ENCODE data around the gene TMEM54.

DNA sequence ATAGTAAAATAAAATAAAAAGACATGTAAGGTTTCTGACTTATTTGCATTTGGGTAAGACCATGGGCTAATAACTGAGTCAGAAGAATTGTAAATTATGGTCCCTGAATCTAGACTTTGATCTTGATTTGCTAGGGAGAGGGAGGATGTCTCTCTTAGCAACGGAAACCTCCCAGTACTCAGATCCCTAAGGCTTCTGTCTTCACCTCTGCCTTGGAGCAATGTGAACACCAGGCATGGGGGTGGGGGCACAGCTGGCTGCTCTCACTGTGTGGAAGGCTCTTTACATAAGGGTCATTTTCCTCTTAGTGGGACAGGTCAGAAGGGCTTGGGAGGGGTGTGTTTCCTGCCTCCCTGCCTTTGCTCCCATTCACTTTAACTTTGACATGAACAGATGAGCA is 17.0 kb upstream of the TMEM54 start:
- TF ChIP-seq, protein P1, sequence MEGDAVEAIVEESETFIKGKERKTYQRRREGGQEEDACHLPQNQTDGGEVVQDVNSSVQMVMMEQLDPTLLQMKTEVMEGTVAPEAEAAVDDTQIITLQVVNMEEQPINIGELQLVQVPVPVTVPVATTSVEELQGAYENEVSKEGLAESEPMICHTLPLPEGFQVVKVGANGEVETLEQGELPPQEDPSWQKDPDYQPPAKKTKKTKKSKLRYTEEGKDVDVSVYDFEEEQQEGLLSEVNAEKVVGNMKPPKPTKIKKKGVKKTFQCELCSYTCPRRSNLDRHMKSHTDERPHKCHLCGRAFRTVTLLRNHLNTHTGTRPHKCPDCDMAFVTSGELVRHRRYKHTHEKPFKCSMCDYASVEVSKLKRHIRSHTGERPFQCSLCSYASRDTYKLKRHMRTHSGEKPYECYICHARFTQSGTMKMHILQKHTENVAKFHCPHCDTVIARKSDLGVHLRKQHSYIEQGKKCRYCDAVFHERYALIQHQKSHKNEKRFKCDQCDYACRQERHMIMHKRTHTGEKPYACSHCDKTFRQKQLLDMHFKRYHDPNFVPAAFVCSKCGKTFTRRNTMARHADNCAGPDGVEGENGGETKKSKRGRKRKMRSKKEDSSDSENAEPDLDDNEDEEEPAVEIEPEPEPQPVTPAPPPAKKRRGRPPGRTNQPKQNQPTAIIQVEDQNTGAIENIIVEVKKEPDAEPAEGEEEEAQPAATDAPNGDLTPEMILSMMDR (conservative IDR thresholded peaks at IDR 0.05; ENCODE audit: low read depth in 2 of 2): no peak
- TF ChIP-seq, protein P2, sequence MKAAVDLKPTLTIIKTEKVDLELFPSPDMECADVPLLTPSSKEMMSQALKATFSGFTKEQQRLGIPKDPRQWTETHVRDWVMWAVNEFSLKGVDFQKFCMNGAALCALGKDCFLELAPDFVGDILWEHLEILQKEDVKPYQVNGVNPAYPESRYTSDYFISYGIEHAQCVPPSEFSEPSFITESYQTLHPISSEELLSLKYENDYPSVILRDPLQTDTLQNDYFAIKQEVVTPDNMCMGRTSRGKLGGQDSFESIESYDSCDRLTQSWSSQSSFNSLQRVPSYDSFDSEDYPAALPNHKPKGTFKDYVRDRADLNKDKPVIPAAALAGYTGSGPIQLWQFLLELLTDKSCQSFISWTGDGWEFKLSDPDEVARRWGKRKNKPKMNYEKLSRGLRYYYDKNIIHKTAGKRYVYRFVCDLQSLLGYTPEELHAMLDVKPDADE (IDR thresholded peaks at IDR 0.05): no peak
- TF ChIP-seq, protein P3, sequence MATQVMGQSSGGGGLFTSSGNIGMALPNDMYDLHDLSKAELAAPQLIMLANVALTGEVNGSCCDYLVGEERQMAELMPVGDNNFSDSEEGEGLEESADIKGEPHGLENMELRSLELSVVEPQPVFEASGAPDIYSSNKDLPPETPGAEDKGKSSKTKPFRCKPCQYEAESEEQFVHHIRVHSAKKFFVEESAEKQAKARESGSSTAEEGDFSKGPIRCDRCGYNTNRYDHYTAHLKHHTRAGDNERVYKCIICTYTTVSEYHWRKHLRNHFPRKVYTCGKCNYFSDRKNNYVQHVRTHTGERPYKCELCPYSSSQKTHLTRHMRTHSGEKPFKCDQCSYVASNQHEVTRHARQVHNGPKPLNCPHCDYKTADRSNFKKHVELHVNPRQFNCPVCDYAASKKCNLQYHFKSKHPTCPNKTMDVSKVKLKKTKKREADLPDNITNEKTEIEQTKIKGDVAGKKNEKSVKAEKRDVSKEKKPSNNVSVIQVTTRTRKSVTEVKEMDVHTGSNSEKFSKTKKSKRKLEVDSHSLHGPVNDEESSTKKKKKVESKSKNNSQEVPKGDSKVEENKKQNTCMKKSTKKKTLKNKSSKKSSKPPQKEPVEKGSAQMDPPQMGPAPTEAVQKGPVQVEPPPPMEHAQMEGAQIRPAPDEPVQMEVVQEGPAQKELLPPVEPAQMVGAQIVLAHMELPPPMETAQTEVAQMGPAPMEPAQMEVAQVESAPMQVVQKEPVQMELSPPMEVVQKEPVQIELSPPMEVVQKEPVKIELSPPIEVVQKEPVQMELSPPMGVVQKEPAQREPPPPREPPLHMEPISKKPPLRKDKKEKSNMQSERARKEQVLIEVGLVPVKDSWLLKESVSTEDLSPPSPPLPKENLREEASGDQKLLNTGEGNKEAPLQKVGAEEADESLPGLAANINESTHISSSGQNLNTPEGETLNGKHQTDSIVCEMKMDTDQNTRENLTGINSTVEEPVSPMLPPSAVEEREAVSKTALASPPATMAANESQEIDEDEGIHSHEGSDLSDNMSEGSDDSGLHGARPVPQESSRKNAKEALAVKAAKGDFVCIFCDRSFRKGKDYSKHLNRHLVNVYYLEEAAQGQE (IDR thresholded peaks at IDR 0.05; ENCODE audit: unreplicated experiment): no peak
- no peak for TF ChIP-seq POLR2AphosphoS5 (IDR thresholded peaks at IDR 0.05; ENCODE audit: low read depth)
- TF ChIP-seq EZH2phosphoT487 (IDR thresholded peaks at IDR 0.05; ENCODE audit: unreplicated experiment): no peak
- TF ChIP-seq EZH2 (IDR thresholded peaks at IDR 0.05; ENCODE audit: low read depth, unreplicated experiment): no peak
- no peak for TF ChIP-seq CREB1 (CRISPR knock-in tag; IDR thresholded peaks at IDR 0.05; ENCODE audit: low read depth)
- TF ChIP-seq JUNB (IDR thresholded peaks at IDR 0.05; ENCODE audit: unreplicated experiment): no peak
- TF ChIP-seq, protein P4, sequence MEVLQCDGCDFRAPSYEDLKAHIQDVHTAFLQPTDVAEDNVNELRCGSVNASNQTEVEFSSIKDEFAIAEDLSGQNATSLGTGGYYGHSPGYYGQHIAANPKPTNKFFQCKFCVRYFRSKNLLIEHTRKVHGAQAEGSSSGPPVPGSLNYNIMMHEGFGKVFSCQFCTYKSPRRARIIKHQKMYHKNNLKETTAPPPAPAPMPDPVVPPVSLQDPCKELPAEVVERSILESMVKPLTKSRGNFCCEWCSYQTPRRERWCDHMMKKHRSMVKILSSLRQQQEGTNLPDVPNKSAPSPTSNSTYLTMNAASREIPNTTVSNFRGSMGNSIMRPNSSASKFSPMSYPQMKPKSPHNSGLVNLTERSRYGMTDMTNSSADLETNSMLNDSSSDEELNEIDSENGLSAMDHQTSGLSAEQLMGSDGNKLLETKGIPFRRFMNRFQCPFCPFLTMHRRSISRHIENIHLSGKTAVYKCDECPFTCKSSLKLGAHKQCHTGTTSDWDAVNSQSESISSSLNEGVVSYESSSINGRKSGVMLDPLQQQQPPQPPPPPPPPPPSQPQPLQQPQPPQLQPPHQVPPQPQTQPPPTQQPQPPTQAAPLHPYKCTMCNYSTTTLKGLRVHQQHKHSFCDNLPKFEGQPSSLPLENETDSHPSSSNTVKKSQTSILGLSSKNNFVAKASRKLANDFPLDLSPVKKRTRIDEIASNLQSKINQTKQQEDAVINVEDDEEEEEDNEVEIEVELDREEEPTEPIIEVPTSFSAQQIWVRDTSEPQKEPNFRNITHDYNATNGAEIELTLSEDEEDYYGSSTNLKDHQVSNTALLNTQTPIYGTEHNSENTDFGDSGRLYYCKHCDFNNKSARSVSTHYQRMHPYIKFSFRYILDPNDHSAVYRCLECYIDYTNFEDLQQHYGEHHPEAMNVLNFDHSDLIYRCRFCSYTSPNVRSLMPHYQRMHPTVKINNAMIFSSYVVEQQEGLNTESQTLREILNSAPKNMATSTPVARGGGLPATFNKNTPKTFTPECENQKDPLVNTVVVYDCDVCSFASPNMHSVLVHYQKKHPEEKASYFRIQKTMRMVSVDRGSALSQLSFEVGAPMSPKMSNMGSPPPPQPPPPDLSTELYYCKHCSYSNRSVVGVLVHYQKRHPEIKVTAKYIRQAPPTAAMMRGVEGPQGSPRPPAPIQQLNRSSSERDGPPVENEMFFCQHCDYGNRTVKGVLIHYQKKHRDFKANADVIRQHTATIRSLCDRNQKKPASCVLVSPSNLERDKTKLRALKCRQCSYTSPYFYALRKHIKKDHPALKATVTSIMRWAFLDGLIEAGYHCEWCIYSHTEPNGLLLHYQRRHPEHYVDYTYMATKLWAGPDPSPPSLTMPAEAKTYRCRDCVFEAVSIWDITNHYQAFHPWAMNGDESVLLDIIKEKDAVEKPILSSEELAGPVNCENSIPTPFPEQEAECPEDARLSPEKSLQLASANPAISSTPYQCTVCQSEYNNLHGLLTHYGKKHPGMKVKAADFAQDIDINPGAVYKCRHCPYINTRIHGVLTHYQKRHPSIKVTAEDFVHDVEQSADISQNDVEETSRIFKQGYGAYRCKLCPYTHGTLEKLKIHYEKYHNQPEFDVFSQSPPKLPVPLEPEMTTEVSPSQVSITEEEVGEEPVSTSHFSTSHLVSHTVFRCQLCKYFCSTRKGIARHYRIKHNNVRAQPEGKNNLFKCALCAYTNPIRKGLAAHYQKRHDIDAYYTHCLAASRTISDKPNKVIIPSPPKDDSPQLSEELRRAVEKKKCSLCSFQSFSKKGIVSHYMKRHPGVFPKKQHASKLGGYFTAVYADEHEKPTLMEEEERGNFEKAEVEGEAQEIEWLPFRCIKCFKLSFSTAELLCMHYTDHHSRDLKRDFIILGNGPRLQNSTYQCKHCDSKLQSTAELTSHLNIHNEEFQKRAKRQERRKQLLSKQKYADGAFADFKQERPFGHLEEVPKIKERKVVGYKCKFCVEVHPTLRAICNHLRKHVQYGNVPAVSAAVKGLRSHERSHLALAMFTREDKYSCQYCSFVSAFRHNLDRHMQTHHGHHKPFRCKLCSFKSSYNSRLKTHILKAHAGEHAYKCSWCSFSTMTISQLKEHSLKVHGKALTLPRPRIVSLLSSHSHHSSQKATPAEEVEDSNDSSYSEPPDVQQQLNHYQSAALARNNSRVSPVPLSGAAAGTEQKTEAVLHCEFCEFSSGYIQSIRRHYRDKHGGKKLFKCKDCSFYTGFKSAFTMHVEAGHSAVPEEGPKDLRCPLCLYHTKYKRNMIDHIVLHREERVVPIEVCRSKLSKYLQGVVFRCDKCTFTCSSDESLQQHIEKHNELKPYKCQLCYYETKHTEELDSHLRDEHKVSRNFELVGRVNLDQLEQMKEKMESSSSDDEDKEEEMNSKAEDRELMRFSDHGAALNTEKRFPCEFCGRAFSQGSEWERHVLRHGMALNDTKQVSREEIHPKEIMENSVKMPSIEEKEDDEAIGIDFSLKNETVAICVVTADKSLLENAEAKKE (CRISPR knock-in tag; IDR thresholded peaks at IDR 0.05): no peak
- TF ChIP-seq ZNF114 (CRISPR knock-in tag; IDR thresholded peaks at IDR 0.05): no peak
- TF ChIP-seq STAT1 (IDR thresholded peaks at IDR 0.05; ENCODE audit: unreplicated experiment): no peak
- TF ChIP-seq ZNF331 (CRISPR knock-in tag; IDR thresholded peaks at IDR 0.05; ENCODE audit: low read depth): no peak
